Right lobe of liver (tissue), 4 donors: Measurements from ENCODE around the gene GOLGB1.

Experiments
- CTCF ChIP-seq, 4 donors: fragments of 200-600 bp in 3 of 4; fragments of 450-650 bp in 1 of 4; IDR thresholded peaks; one replicate each; pipeline versions ENCODE4 v1.5.1 to v1.8.0; 2016 to 2022; ENCODE audit warnings: antibody characterized with exemption in 4 of 4, mild to moderate bottlenecking in 2 of 4
- POLR2A ChIP-seq: fragments of 450-650 bp; IDR thresholded peaks from one replicate; pipeline ENCODE4 v1.6.1; 2017; ENCODE audit warnings: antibody characterized with exemption, mild to moderate bottlenecking
- donor health status: DM: no; HTN: no; CAD: no.
- donor health status: DM: no; HTN: no; CAD: no.
- donor health status: DM: no; HTN: yes; CAD: no.

GRCh38 chr3:121757087-121757811 lies 7.7 kb upstream of the GOLGB1 start:
- no peak for TF ChIP-seq CTCF (IDR thresholded peaks at IDR 0.05)
- no peak for TF ChIP-seq POLR2A
